ENCODE data around the gene PPM1F. TPM values are rescaled to one million over a fixed set of nuclear protein-coding genes. Genes with fewer than 3 reads are reported as not detected.

Gene PPM1F
- total RNA-seq, 1 donor from 2014 or later = 17.5 TPM

DNA sequence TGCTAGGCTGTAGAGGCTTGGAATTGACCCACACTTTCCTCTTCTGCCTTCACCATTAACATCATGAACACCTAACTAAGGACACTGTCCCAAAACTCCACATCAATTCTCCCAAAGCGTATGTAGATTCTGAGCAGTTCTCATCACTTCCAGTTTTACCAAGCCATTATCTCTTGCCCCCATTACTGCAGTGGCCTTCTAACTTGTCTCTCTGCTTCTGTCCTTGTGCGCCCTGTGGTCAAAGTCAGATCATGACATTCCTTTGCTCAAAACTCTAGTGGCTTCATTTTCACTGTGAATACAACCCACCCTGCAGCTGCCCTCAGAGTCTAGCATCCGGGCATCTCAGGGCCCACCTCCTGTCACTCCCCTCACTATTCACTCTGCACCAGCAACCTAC lies 43.0 kb upstream of the PPM1F start:
- intact Hi-C loops (cut with micrococcal nuclease) = no loop called here
- no peaks in the 10 kb centered on the region for H3K9me3 ChIP-seq (replicated peaks)
- H3K4me3 ChIP-seq = no peak overlapping the region
- H3K4me1 ChIP-seq = no peaks in the 10 kb centered on the region
- DNase-seq = no peak
- no peaks in the 10 kb centered on the region for H3K36me3 ChIP-seq
- H3K27me3 ChIP-seq (ENCODE audit: low read depth) = peaks cover 39% of the 10 kb centered on the region
- no peak overlapping the region for H3K27ac ChIP-seq (replicated peaks)
- TF ChIP-seq, protein P1, sequence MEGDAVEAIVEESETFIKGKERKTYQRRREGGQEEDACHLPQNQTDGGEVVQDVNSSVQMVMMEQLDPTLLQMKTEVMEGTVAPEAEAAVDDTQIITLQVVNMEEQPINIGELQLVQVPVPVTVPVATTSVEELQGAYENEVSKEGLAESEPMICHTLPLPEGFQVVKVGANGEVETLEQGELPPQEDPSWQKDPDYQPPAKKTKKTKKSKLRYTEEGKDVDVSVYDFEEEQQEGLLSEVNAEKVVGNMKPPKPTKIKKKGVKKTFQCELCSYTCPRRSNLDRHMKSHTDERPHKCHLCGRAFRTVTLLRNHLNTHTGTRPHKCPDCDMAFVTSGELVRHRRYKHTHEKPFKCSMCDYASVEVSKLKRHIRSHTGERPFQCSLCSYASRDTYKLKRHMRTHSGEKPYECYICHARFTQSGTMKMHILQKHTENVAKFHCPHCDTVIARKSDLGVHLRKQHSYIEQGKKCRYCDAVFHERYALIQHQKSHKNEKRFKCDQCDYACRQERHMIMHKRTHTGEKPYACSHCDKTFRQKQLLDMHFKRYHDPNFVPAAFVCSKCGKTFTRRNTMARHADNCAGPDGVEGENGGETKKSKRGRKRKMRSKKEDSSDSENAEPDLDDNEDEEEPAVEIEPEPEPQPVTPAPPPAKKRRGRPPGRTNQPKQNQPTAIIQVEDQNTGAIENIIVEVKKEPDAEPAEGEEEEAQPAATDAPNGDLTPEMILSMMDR (IDR thresholded peaks at IDR 0.05; ENCODE audit: borderline replicate concordance) = no peak

DNA sequence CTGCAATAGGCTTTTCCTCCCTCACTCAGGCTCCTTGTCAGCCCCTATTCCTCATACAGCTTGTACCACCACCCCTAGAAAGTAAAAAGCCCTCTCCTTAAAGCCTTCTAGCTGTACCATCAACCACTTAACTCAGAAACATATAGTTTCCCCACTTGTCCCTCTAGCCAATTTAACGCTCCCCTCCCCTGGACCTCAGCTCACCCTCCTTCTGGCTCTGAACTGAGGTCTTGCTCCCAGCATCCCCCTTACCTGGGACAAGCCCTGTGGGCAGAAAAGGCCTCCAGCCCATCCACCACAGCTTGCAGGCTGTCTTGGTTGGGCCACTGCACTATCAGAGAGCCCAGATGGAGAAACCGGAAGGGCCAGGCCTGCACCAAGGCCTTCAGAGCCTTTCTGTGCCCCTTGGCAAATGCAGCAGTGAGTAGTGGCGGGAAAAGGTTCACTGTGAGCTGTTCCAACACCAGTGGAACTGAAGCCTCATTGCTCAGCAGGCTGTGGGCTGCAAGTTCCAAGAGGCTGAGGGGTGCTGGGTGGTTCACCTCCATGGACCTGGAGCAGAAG lies 42.3 kb upstream of the PPM1F start:
- TF ChIP-seq, protein P1 (IDR thresholded peaks at IDR 0.05; ENCODE audit: borderline replicate concordance) = no peak
- no peaks in the 10 kb centered on the region for H3K9me3 ChIP-seq (replicated peaks)

DNA sequence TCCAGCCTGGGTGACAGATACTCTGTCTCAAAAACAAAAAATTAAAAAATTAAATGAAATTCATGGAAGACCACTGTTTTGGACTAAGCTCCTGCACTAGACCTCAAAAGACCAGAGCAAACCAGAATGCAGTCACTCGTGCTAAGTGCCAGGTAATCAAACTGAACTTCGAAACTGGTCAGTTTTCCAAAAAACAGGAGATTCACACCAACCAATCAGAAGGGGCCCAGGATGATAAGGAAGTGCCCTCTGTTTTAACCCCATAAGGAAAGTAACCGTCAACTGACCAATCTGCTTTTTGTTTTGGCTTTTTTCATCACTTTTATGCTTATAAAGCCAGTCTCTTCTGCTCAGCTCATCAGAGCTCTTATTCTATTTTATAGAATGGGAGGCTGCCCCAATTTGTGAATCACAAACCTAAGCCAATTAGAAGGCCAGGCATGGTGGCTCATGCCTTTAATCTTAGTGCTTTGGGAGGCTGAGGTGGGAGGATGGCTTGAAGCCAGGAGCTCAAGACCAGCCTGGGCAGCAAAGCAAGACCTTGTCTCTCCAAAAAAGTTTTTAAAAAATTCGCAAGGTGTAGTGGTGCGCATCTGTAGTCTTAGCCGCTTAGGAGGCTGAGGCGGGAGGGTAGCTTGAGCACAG lies 40.1 kb upstream of the PPM1F start:
- DNase-seq = no peak
- Histone ChIP-seq H3K36me3 (no peaks in the 10 kb centered on the region), H3K4me3 (no peak overlapping the region), H3K27ac (replicated peaks) (no peak overlapping the region), H3K4me1 (no peaks in the 10 kb centered on the region), H3K27me3 (ENCODE audit: low read depth) (peaks cover 30% of the 10 kb centered on the region), H3K9me3 (replicated peaks) (no peaks in the 10 kb centered on the region)
- intact Hi-C loops (cut with micrococcal nuclease) = no loop called here
- TF ChIP-seq, protein P1 (IDR thresholded peaks at IDR 0.05; ENCODE audit: borderline replicate concordance) = no peak

More for the DNA sequence above, 42.3 kb upstream of the PPM1F start:
- no peaks in the 10 kb centered on the region for H3K36me3 ChIP-seq
- intact Hi-C loops (cut with micrococcal nuclease) = no loop called here
- peaks cover 39% of the 10 kb centered on the region for H3K27me3 ChIP-seq (ENCODE audit: low read depth)
- no peak overlapping the region for H3K27ac ChIP-seq (replicated peaks)
- no peaks in the 10 kb centered on the region for H3K4me1 ChIP-seq
- DNase-seq = no peak
- no peak overlapping the region for H3K4me3 ChIP-seq

DNA sequence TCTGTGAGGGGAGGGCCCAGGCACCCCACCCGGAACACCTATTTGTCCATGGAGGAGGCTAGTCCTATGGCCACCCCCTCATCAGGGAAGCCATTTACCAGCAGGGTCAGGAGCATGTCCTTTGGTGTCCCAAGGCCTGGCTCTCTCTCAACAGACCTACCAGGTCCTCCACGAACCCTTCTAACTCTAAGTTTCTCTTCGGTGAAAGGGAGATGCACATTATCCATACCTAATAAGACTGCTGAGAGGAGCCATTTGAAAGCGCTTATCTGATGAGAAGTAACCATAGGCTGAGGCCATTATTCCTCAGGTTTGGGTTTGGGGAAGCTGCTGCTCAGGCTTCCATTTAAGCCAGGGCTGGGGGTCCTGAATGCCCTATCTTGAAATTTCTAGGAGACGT lies 39.1 kb upstream of the PPM1F start:
- Histone ChIP-seq H3K9me3 (replicated peaks) (no peaks in the 10 kb centered on the region), H3K4me1 (no peaks in the 10 kb centered on the region), H3K27me3 (ENCODE audit: low read depth) (peaks cover 30% of the 10 kb centered on the region), H3K36me3 (no peaks in the 10 kb centered on the region), H3K4me3 (no peak overlapping the region), H3K27ac (replicated peaks) (no peak overlapping the region)
- TF ChIP-seq, protein P1 (IDR thresholded peaks at IDR 0.05; ENCODE audit: borderline replicate concordance) = no peak
- intact Hi-C loops (cut with micrococcal nuclease) = no loop called here
- DNase-seq = no peak

DNA sequence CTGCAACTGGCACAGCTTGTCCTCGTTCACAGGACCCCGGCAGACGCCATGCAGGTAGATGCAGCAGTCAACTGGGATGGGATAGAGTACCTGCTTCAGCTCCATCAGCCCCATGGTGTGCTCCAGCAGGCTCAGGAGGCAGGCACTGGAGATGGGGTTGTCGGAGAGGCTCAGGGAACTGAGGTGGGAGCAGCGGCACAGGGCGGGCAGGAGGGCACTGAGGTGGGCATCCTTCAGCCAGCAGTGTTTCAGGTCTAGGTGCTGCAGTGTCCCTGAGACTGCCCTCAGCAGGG lies 38.6 kb upstream of the PPM1F start:
- intact Hi-C loops (cut with micrococcal nuclease) = no loop called here
- TF ChIP-seq, protein P1 (IDR thresholded peaks at IDR 0.05; ENCODE audit: borderline replicate concordance) = no peak

More for the DNA sequence above, 38.6 kb upstream of the PPM1F start:
- Histone ChIP-seq H3K27ac (replicated peaks) (no peak overlapping the region), H3K4me3 (no peak overlapping the region), H3K4me1 (no peaks in the 10 kb centered on the region), H3K27me3 (ENCODE audit: low read depth) (peaks cover 30% of the 10 kb centered on the region), H3K36me3 (no peaks in the 10 kb centered on the region), H3K9me3 (replicated peaks) (no peaks in the 10 kb centered on the region)
- DNase-seq = no peak
